GM06990 (cell line): Measurements from ENCODE around the gene KCMF1.

Experiments
- DNase-seq: peaks from one replicate; pipeline ENCODE4 v3.0.0-alpha.2; 2011; ENCODE audit not compliant: insufficient read length; ENCODE audit errors: extremely low read depth
- H3K27me3 ChIP-seq: replicated peaks from 2 replicates; pipeline ENCODE4 v1.6.0; 2011; ENCODE audit warnings: low read length; ENCODE audit not compliant: control insufficient read depth, insufficient read depth
- H3K36me3 ChIP-seq: 2 replicates; pipeline ENCODE4 v1.5.1; 2011; ENCODE audit warnings: low read length; ENCODE audit not compliant: control insufficient read depth, insufficient read depth
- H3K4me3 ChIP-seq: replicated peaks from 2 replicates; pipeline ENCODE4 v1.5.1; 2011; ENCODE audit warnings: low read depth, mild to moderate bottlenecking, control low read depth, low read length
- CTCF ChIP-seq: IDR thresholded peaks from 2 replicates; pipeline ENCODE4 v1.5.1; 2011; ENCODE audit warnings: low read length, control low read depth, mild to moderate bottlenecking, inconsistent platforms; ENCODE audit not compliant: insufficient read depth, poor library complexity, severe bottlenecking

KCMF1 gene

GRCh38 chr2:85008252-85008651 is 37.3 kb downstream of the KCMF1 start:
- TF ChIP-seq CTCF: no peak
- no peak overlapping the region for H3K4me3 ChIP-seq
- DNase-seq: no peak
- H3K36me3 ChIP-seq: peaks cover 5% of the 10 kb centered on the region
- no peaks in the 10 kb centered on the region for H3K27me3 ChIP-seq

GRCh38 chr2:85009019-85009618 is 38.2 kb downstream of the KCMF1 start:
- no peak for TF ChIP-seq CTCF
- no peak for DNase-seq
- Histone ChIP-seq H3K27me3 (no peaks in the 10 kb centered on the region), H3K36me3 (peaks cover 5% of the 10 kb centered on the region), H3K4me3 (no peak overlapping the region)

GRCh38 chr2:85010404-85010803 is 39.4 kb downstream of the KCMF1 start:
- no peak for TF ChIP-seq CTCF
- no peak for DNase-seq
- H3K4me3 ChIP-seq: no peak overlapping the region
- H3K36me3 ChIP-seq: peaks cover 5% of the 10 kb centered on the region
- H3K27me3 ChIP-seq: no peaks in the 10 kb centered on the region

GRCh38 chr2:85011098-85011497 is 40.1 kb downstream of the KCMF1 start:
- Histone ChIP-seq H3K36me3 (peaks cover 5% of the 10 kb centered on the region), H3K4me3 (no peak overlapping the region)
- no peak for DNase-seq

GRCh38 chr2:85011747-85012146 is 40.8 kb downstream of the KCMF1 start:
- H3K27me3 ChIP-seq: no peaks in the 10 kb centered on the region
- H3K36me3 ChIP-seq: peaks cover 5% of the 10 kb centered on the region
- DNase-seq: no peak
- TF ChIP-seq CTCF: peak; percentile 36
- no peak overlapping the region for H3K4me3 ChIP-seq

More at GRCh38 chr2:85011098-85011497, 40.1 kb downstream of the KCMF1 start:
- TF ChIP-seq CTCF: no peak
- no peaks in the 10 kb centered on the region for H3K27me3 ChIP-seq

GRCh38 chr2:85012431-85012830 is 41.5 kb downstream of the KCMF1 start:
- TF ChIP-seq CTCF: no peak
- H3K36me3 ChIP-seq: peaks cover 2% of the 10 kb centered on the region
- no peak for DNase-seq
- no peak overlapping the region for H3K4me3 ChIP-seq
- H3K27me3 ChIP-seq: no peaks in the 10 kb centered on the region
